GM12874 (cell line): ENCODE measurements around the gene PAPLN.

Source experiments
- TF ChIP-seq, protein P1 (sequence below): IDR thresholded peaks from 2 replicates; pipeline ENCODE4 v1.5.1; 2011; ENCODE audit warnings: low read depth, mild to moderate bottlenecking, control low read depth, low read length, moderate library complexity; ENCODE audit not compliant: insufficient read depth

Gene PAPLN

GRCh38 chr14:73236752-73237218 is 521 bp upstream of the PAPLN start:
- TF ChIP-seq, protein P1, sequence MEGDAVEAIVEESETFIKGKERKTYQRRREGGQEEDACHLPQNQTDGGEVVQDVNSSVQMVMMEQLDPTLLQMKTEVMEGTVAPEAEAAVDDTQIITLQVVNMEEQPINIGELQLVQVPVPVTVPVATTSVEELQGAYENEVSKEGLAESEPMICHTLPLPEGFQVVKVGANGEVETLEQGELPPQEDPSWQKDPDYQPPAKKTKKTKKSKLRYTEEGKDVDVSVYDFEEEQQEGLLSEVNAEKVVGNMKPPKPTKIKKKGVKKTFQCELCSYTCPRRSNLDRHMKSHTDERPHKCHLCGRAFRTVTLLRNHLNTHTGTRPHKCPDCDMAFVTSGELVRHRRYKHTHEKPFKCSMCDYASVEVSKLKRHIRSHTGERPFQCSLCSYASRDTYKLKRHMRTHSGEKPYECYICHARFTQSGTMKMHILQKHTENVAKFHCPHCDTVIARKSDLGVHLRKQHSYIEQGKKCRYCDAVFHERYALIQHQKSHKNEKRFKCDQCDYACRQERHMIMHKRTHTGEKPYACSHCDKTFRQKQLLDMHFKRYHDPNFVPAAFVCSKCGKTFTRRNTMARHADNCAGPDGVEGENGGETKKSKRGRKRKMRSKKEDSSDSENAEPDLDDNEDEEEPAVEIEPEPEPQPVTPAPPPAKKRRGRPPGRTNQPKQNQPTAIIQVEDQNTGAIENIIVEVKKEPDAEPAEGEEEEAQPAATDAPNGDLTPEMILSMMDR, result no peak

DNA sequence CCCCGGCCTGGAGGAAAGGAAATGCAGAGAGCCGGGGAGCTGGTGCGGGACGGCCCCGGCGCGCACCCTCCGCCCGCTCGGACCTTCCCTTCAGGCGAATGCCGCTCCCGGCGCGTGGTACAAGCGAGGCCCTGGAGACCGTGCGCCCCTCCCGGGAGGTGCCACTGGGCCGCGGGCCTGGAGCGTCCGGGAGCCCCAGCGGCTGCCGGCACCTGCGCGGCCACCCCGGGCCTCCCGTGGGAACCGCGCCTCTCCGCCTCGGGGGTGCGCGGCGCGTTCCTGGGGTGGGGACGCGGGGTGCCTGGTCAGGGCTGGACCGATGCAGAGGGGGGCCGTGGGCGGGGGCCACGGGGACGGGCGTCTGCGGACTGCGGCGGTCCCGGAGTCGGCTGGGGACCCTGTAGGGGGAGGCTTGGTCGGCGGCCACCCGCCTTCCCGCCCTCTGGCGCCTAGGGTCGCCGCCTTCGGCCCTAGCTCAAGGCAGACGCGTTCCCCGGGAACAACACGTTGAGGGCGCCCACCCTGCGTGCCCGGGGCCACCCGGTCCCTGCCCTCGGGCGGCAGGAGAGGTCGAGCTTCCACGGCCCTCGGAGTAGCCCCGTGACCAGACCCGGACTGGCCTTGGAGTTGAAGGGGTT is 599 bp downstream of the PAPLN start:
- TF ChIP-seq, protein P1, result no peak

GRCh38 chr14:73238424-73238852 is 1.1 kb downstream of the PAPLN start:
- TF ChIP-seq, protein P1, result no peak

- TF ChIP-seq, protein P1, result no peak
Measured at GRCh38 chr14:73238941-73239340, 1.6 kb downstream of the PAPLN start.

DNA sequence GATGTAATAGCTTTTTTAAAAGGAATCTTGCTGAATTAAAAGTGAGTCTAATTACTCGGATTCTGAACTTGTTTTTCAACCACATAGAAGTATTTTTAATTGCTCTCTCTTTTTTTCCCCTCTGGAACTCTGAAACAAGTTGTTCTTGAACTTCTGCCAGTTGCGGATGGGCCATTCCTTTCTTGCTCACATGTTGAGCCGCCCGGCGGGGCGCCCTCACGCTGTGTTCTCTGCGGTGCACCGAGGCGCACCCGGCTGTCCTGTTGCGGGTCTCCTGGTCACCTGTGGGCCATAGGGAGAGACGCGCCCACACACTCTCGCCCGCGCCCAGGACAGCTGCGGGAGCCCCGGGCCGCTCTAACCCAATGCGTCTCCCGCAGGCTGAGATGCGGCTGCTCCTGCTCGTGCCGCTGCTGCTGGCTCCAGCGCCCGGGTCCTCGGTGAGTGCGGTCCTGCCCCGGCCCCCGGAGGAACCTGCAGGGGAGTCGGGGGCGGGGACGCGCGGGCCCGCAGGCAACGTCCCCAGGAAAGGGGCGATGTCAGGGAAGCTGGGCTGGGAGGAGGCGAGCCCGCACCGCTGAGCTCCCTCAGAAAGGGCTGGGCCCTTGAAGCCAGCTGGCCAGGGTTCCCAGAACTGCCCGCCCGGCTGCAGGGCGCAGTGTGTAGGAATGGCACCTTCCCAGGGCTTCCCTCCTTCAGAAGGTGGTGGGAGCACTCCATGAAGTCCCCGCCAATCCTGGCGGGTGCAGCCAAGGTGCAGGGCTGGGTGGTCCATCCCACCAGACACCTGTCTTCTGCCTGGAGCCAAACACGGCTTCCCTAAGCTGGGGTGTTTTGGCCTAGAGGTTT is 2.3 kb downstream of the PAPLN start:
- TF ChIP-seq, protein P1, result no peak

GRCh38 chr14:73240816-73241480 is 3.6 kb downstream of the PAPLN start:
- TF ChIP-seq, protein P1, result no peak
